ENCODE results near the gene CADM4.
"Not testable (repeated sequence)": the region's sequence is repeated elsewhere in the genome, so short reads cannot be mapped to it uniquely, and the experiment has no call there.

Gene CADM4

GRCh38 chr19:43616954-43617353 is 22.7 kb downstream of the CADM4 start:
- Histone ChIP-seq H3K36me3 (ENCODE audit: control insufficient read depth, insufficient read depth, low read length, severe bottlenecking) (peaks cover 19% of the 10 kb centered on the region), H3K4me1 (ENCODE audit: control insufficient read depth, insufficient read depth, low read length) (peaks cover 14% of the 10 kb centered on the region), H3K9ac (ENCODE audit: low read length) (no peak overlapping the region), H3K4me3 (ENCODE audit: low read length) (no peak overlapping the region), H3K27me3 (replicated peaks; ENCODE audit: control insufficient read depth, insufficient read depth, low read length) (no peaks in the 10 kb centered on the region), H3K9me3 (ENCODE audit: control insufficient read depth, low read length) (no peaks in the 10 kb centered on the region)
- no peak for DNase-seq (ENCODE audit: low read depth)

GRCh38 chr19:43616306-43616705 is 23.3 kb downstream of the CADM4 start:
- Histone ChIP-seq H3K4me3 (ENCODE audit: low read length) (no peak overlapping the region), H3K9ac (ENCODE audit: low read length) (no peak overlapping the region), H3K4me1 (ENCODE audit: control insufficient read depth, insufficient read depth, low read length) (peaks cover 14% of the 10 kb centered on the region), H3K9me3 (ENCODE audit: control insufficient read depth, low read length) (no peaks in the 10 kb centered on the region), H3K36me3 (ENCODE audit: control insufficient read depth, insufficient read depth, low read length, severe bottlenecking) (peaks cover 21% of the 10 kb centered on the region), H3K27me3 (replicated peaks; ENCODE audit: control insufficient read depth, insufficient read depth, low read length) (no peaks in the 10 kb centered on the region)
- no peak for DNase-seq (ENCODE audit: low read depth)

GRCh38 chr19:43612374-43612773 is 27.3 kb downstream of the CADM4 start:
- no peaks in the 10 kb centered on the region for H3K4me1 ChIP-seq (ENCODE audit: control insufficient read depth, insufficient read depth, low read length)
- H3K9me3 ChIP-seq (ENCODE audit: control insufficient read depth, low read length) = no peaks in the 10 kb centered on the region
- H3K36me3 ChIP-seq (ENCODE audit: control insufficient read depth, insufficient read depth, low read length, severe bottlenecking) = peaks cover 21% of the 10 kb centered on the region
- DNase-seq (ENCODE audit: low read depth) = no peak
- no peak overlapping the region for H3K4me3 ChIP-seq (ENCODE audit: low read length)
- no peak overlapping the region for H3K9ac ChIP-seq (ENCODE audit: low read length)
- H3K27me3 ChIP-seq (replicated peaks; ENCODE audit: control insufficient read depth, insufficient read depth, low read length) = no peaks in the 10 kb centered on the region

- Histone ChIP-seq H3K9me3 (ENCODE audit: control insufficient read depth, low read length) (no peaks in the 10 kb centered on the region), H3K4me1 (ENCODE audit: control insufficient read depth, insufficient read depth, low read length) (no peaks in the 10 kb centered on the region), H3K4me3 (ENCODE audit: low read length) (no peak within 1 kb of the TSS), H3K27me3 (replicated peaks; ENCODE audit: control insufficient read depth, insufficient read depth, low read length) (no peaks in the 10 kb centered on the region), H3K36me3 (ENCODE audit: control insufficient read depth, insufficient read depth, low read length, severe bottlenecking) (peaks cover 26% of the 10 kb centered on the region), H3K9ac (ENCODE audit: low read length) (no peak within 1 kb of the TSS)
- DNase-seq (ENCODE audit: low read depth) = no peak
Measured at GRCh38 chr19:43611788-43612187, 27.9 kb downstream of the CADM4 start, which contains the start of gene SRRM5. TSS of gene SRRM5 (plus strand) at chr19:43612088. CDS start at chr19:43612122, 34 bp downstream.

GRCh38 chr19:43610493-43610892 is 29.2 kb downstream of the CADM4 start:
- Histone ChIP-seq H3K4me1 (ENCODE audit: control insufficient read depth, insufficient read depth, low read length) (no peaks in the 10 kb centered on the region), H3K36me3 (ENCODE audit: control insufficient read depth, insufficient read depth, low read length, severe bottlenecking) (peaks cover 31% of the 10 kb centered on the region), H3K27me3 (replicated peaks; ENCODE audit: control insufficient read depth, insufficient read depth, low read length) (no peaks in the 10 kb centered on the region), H3K9me3 (ENCODE audit: control insufficient read depth, low read length) (no peaks in the 10 kb centered on the region), H3K9ac (ENCODE audit: low read length) (no peak overlapping the region), H3K4me3 (ENCODE audit: low read length) (no peak overlapping the region)
- DNase-seq (ENCODE audit: low read depth) = no peak

GRCh38 chr19:43609872-43610271 is 29.8 kb downstream of the CADM4 start:
- peaks cover 31% of the 10 kb centered on the region for H3K36me3 ChIP-seq (ENCODE audit: control insufficient read depth, insufficient read depth, low read length, severe bottlenecking)
- no peaks in the 10 kb centered on the region for H3K4me1 ChIP-seq (ENCODE audit: control insufficient read depth, insufficient read depth, low read length)
- DNase-seq (ENCODE audit: low read depth) = no peak
- no peaks in the 10 kb centered on the region for H3K27me3 ChIP-seq (replicated peaks; ENCODE audit: control insufficient read depth, insufficient read depth, low read length)
- H3K4me3 ChIP-seq (ENCODE audit: low read length) = no peak overlapping the region
- H3K9me3 ChIP-seq (ENCODE audit: control insufficient read depth, low read length) = no peaks in the 10 kb centered on the region
- no peak overlapping the region for H3K9ac ChIP-seq (ENCODE audit: low read length)

- no peaks in the 10 kb centered on the region for H3K4me1 ChIP-seq (ENCODE audit: control insufficient read depth, insufficient read depth, low read length)
- no peak overlapping the region for H3K4me3 ChIP-seq (ENCODE audit: low read length)
- DNase-seq (ENCODE audit: low read depth) = no peak
Measured at GRCh38 chr19:43607238-43608205, 32.1 kb downstream of the CADM4 start.

GRCh38 chr19:43606569-43607229 is 33.0 kb downstream of the CADM4 start:
- peaks cover 10% of the 10 kb centered on the region for H3K36me3 ChIP-seq (ENCODE audit: control insufficient read depth, insufficient read depth, low read length, severe bottlenecking)

More at GRCh38 chr19:43607238-43608205, 32.1 kb downstream of the CADM4 start:
- H3K9ac ChIP-seq (ENCODE audit: low read length) = no peak overlapping the region
- H3K36me3 ChIP-seq (ENCODE audit: control insufficient read depth, insufficient read depth, low read length, severe bottlenecking) = peaks cover 17% of the 10 kb centered on the region
- H3K9me3 ChIP-seq (ENCODE audit: control insufficient read depth, low read length) = no peaks in the 10 kb centered on the region
- no peaks in the 10 kb centered on the region for H3K27me3 ChIP-seq (replicated peaks; ENCODE audit: control insufficient read depth, insufficient read depth, low read length)

GRCh38 chr19:43605875-43606568 is 33.6 kb downstream of the CADM4 start:
- Histone ChIP-seq H3K4me3 (ENCODE audit: low read length) (no peak overlapping the region), H3K9ac (ENCODE audit: low read length) (no peak overlapping the region), H3K27me3 (replicated peaks; ENCODE audit: control insufficient read depth, insufficient read depth, low read length) (no peaks in the 10 kb centered on the region), H3K9me3 (ENCODE audit: control insufficient read depth, low read length) (no peaks in the 10 kb centered on the region), H3K36me3 (ENCODE audit: control insufficient read depth, insufficient read depth, low read length, severe bottlenecking) (peaks cover 12% of the 10 kb centered on the region), H3K4me1 (ENCODE audit: control insufficient read depth, insufficient read depth, low read length) (no peaks in the 10 kb centered on the region)
- DNase-seq (ENCODE audit: low read depth) = no peak

More at GRCh38 chr19:43606569-43607229, 33.0 kb downstream of the CADM4 start:
- no peak for DNase-seq (ENCODE audit: low read depth)
- H3K9me3 ChIP-seq (ENCODE audit: control insufficient read depth, low read length) = no peaks in the 10 kb centered on the region
- no peak overlapping the region for H3K9ac ChIP-seq (ENCODE audit: low read length)
- H3K27me3 ChIP-seq (replicated peaks; ENCODE audit: control insufficient read depth, insufficient read depth, low read length) = no peaks in the 10 kb centered on the region
- H3K4me3 ChIP-seq (ENCODE audit: low read length) = no peak overlapping the region
- no peaks in the 10 kb centered on the region for H3K4me1 ChIP-seq (ENCODE audit: control insufficient read depth, insufficient read depth, low read length)

GRCh38 chr19:43600326-43600725 is 39.3 kb downstream of the CADM4 start:
- not testable (repeated sequence) for H3K27me3 ChIP-seq (replicated peaks; ENCODE audit: control insufficient read depth, insufficient read depth, low read length); H3K4me3 ChIP-seq (ENCODE audit: low read length); H3K9ac ChIP-seq (ENCODE audit: low read length); DNase-seq (ENCODE audit: low read depth); H3K9me3 ChIP-seq (ENCODE audit: control insufficient read depth, low read length)
- Histone ChIP-seq H3K36me3 (ENCODE audit: control insufficient read depth, insufficient read depth, low read length, severe bottlenecking) (peaks cover 22% of the 10 kb centered on the region), H3K4me1 (ENCODE audit: control insufficient read depth, insufficient read depth, low read length) (peaks cover 16% of the 10 kb centered on the region)

Measured in adipocyte (in vitro differentiated cells).